ENCODE results near the gene ZSCAN10.
"Not testable (repeated sequence)": the region's sequence is repeated elsewhere in the genome, so short reads cannot be mapped to it uniquely, and the experiment has no call there.

Gene ZSCAN10

DNA sequence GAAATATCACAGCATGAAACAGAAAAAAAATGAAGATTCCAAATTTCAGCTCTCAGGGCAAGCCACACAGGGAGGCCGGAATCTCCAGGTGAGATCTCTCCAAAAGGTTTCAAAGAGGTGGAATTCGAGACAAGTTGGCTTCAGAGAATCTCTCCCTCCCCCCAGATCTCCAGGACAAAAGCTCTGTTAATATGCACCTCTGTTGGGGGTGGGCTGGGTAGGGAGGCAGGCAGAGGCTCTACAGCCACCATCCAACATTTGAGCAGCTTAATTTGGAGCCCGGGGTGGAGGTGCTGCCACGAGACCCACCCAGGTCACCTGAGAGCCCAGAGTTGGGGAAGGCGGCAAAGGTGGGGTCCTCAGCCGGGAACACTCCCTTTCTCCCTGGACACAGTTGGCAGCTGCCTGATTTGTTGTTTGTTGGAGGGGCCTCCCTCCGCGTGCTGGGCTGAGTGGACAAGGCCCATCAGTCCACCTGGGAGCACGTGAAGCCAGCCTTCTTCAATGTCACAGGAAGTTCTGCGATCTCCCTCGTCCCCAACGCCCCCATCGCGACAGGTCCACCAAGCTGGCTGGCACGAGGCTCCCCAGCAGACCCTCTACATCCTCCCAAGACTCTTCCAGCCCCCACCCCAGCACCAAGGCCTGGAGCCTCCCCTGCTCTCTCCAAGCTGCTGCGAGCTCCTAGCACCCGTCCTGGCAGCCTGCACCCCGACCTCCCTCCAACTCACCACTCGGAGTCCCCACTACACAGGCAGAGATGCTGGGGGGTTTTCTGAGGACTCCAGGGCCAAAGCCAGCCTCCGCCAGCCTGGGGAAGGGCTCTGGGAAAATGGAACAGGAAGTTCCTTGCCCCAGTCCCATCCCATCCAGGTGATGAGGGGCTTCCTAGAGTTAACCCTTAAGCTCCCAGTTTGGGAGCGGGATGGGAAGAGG, at the start of gene ZSCAN10:
Gene ZSCAN10 (minus strand): TSS at position 836 of the 936 bp plus-strand sequence. CDS start 6,357 bp downstream, outside the sequence.
- DNase-seq (ENCODE audit: low read depth): no peak

DNA sequence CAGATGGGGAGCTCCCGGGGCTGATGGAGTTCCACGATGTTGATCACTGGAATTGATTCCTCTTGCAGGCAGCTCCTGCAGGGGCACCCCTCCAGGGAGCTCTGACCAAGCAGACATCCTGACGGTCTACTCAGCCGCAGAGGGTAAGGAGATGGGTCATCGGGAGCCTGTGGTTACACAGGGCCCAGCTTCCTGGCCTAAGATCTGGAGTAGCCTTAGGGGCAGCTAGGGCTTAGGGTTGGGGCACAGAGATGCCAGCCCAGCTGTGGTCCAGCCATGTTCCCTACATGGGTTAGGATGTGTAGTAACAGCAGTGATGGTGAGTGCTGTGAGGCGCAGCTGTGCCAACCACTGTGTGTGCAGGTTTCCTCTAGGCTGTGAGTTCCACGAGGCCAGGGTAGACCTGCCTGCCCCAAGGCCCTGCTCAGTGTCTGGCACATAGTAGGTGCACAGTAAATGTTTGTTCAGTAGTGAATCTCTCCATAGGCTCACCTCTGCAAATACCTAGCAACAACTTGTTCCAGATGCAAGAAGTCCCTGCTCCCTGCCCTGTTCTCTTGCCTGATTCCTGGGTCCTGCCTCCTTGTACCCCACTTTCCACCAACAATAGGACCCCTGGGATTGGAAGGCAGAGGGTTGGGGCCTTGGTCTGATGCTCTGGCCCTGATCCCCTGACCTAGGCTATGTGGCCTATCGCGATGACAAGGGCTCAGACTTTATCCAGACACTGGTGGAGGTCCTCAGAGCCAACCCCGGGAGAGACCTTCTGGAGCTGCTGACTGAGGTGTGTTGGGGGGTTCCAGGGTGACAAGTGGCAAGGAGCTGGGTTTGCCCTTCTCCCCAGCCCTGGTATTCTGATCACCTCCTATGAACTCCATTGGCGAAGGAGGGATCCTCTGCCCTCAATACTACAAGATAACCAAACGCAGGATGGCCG, 49.4 kb upstream of the ZSCAN10 start:
- no peak for DNase-seq (ENCODE audit: low read depth)

DNA sequence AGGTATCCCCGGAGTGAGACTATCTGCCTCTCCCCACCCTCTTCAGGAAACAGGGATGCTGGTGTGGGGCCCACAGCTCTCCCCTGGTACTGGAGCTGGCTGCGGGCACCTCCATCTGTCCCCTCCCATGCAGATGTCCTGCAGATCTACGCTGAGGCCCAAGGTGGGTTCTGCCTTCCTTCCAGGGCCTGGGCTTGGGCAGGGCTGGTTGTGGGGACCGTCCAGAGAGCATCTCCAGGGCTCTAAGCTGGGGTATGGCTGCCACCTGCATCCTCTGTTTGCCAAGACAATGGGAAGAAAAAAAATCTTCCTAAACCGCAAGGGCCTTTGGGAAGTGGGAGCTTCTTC, 48.6 kb upstream of the ZSCAN10 start:
- no peak for DNase-seq (ENCODE audit: low read depth)

DNA sequence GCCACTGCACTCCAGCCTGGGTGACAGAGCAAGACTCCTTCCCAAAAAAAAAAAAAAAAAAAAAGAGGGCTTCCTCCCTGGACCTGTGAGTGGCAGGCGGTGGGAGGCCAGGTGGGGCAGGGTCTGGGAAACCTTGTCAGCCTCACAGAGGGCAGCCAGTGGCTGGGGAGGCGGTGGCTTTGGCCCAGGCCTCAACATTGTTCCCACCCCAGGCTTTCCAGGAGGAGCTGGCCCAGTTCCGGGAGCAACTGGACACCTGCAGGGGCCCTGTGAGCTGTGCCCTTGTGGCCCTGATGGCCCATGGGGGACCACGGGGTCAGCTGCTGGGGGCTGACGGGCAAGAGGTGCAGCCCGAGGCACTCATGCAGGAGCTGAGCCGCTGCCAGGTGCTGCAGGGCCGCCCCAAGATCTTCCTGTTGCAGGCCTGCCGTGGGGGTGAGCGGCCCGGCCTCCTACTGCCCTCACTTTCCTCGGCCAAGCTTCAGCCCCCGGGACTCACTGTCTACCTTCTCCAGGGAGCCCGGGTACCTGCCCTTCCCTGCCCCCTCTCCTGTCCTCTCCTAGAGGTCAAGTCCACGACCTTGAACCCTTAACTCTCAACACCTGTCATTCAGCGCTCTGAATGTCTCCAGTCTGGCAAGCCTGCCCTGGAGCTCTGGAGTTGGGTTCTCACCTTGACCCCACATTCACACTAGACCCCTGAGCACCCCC, 48.1 kb upstream of the ZSCAN10 start:
- no peak for DNase-seq (ENCODE audit: low read depth)

DNA sequence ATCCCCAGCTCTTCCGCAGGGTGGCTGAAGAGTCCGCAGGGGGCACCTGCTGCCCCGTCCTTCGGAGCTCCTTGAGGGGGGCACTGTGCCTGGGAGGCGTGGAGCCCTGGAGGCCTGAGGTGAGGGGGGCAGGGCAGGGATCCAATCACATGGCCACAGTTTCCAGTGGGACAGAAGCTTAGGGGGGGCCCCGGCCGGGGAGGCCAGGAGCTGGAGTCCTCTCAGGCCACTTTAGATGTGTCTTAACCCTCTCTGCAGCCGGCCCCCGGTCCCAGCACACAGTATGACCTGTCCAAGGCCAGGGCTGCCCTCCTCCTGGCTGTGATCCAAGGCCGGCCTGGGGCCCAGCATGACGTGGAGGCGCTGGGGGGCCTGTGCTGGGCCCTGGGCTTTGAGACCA, 46.6 kb upstream of the ZSCAN10 start:
- DNase-seq (ENCODE audit: low read depth): no peak

DNA sequence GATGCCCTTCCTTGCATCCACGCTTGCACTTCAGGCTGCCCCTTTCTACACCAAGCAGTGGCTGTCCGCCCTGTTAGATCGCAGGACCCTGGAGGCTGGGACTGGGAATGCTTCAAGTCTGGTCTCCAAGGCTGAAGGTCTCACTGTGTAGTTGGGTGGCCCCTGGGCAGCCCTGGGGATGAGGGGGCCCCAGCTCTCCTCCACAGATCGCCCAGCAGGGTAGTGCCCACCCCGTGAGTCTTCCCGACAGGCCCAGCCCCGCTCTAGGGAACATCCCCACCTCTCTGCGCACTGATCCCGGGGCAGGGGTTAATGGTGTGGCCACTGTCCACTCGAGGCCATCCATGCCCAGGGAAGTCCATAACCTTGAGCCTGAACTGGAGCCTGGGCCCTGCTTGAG, 46.1 kb upstream of the ZSCAN10 start:
- no peak for DNase-seq (ENCODE audit: low read depth)

DNA sequence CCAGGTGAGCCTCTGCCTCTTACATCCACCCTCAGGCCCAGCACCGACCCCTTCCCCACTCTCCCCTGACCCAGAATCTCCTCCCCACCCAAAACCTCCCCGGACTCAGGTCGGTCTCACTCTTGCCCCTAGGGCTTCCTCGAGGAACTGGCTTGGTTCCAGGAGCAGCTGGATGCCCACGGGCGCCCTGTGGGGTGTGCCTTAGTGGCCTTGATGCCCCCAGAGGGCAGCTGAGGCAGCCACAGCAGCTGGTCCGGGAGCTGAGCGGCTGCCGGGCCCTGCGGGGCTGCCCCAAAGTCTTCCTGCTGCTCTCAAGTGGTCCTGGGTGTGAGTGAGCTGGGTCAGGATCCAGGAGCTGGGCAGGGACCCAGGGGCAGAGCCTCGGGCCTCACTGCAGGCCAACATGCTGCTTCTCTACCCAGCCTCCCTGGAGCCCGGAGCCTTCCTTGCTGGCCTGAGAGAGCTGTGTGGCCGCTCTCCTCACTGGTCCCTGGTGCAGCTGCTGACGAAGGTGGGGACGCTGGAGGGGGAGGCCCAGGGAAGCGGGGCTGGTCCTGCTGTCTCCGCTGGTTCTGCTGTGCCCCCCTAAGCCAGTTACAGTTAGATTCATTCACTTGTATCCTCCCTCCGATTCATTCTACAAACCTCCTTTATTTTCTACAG, 45.4 kb upstream of the ZSCAN10 start:
- DNase-seq (ENCODE audit: low read depth): no peak

DNA sequence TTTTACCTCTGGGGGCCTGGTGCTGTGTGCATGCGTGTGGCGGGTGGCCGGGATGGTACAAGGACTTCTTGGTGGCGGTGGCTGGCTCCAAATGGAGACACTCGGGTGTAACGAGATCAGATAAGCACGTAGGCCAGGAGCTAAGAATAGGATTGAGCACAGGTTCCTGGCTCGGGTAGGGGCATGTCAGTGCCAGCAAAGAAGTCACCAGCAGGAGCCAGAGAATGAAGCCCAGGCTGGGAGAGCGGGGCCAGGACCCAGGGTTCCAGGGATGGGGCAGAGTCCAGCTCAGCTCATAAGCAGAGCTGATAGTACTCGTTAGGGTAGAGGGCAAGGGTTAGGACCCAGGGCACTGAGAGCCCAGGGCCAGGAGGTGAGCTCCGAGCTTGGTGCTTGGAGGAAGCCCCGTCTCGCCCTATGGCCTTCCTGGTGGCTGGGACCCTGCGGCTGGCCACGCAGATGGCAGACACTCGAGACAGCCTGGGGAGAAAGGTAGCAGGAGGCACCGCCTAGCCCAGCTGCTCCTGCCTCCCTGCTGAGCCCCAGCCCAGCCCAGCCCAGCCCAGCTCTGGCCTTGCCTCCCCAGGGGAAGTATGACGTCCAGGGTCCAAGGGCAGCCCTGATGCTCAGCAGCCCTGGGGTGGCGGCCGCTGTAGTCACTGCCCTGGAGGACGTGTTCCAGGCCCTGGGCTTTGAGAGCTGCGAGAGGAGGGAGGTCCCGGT, 44.7 kb upstream of the ZSCAN10 start:
- DNase-seq (ENCODE audit: low read depth): no peak

DNA sequence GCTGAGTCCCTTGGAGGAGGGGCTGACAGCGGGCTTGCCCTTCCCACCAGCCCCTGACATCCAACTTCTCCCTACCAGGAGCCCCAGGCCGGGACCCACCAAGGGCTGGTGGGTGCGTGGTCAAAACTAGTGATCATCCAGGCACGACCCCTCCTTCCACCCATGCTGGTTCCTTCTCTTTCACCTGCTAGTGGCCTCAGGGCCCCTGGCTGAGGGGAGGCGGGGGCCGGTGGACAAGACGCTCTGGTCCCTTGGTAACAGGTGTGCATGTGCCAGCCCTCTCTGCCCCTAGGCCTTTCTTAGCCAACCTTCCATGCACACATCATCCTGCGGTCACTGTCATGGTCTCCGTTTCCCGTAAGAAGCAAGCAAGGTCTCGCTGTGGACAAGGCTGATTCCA, 44.1 kb upstream of the ZSCAN10 start:
- DNase-seq (ENCODE audit: low read depth): no peak

DNA sequence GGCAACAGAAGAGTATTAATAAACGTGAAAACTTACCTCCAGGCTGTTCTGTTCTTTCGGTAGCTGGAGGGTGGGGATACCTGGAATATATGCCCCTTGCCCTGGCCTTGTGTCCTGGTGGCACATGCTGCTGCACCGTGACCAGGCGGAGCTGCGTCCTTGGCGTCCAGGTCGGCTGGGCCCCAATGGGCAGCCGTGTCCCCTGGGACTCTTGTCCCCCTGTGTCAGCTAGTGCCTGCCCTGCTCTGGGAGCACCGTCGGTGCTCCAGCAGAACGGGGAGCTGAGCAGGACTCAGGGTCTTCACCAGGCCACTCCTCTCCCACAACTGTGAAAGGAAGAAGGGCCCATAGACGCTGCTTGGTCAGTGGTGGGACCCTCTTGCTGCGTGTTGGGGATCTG, 43.7 kb upstream of the ZSCAN10 start:
- DNase-seq (ENCODE audit: low read depth): no peak

DNA sequence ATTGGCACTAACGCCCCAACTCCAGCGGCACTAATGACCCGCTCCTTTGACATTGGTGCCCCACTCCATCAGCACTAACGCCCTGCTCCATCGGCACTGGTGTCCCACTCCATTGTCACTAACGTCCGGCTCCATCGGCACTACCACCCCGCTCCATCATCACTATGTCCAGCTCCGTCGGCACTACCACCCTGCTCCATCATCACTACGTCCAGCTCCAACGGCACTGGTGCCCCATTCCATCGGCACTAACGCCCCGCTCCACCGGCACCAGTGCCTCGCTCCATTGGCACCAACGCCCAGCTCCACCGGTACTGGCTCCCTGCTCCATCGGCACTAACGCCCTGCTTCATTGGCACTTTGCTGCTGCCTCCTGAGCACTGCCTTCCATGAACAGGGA, 43.2 kb upstream of the ZSCAN10 start:
- no peak for DNase-seq (ENCODE audit: low read depth)

DNA sequence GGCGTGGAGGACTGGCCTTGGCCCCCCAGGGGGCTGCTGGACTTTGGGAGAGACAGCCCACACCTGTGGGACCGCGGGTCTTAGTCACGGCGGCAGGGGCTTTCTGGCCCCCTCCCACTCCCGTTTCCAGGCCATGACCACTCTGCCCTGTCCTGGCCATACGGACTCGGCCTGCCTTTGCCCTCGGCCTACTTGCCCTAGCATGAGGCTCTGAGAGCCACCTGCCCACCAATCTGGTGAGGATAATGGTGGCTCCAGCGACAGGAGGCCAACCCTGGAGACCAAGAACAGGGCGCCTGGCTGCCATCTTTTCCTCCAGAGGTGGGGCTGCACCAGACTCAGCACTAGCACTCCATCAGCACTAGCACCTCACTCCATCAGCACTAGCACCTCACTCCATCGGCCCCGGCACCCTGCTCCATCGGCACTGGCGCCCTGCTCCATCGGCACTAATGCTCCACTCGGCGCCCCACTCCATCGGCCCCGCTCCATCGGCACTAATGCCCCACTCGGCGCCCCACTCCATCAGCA, 42.8 kb upstream of the ZSCAN10 start:
- no peak for DNase-seq (ENCODE audit: low read depth)

DNA sequence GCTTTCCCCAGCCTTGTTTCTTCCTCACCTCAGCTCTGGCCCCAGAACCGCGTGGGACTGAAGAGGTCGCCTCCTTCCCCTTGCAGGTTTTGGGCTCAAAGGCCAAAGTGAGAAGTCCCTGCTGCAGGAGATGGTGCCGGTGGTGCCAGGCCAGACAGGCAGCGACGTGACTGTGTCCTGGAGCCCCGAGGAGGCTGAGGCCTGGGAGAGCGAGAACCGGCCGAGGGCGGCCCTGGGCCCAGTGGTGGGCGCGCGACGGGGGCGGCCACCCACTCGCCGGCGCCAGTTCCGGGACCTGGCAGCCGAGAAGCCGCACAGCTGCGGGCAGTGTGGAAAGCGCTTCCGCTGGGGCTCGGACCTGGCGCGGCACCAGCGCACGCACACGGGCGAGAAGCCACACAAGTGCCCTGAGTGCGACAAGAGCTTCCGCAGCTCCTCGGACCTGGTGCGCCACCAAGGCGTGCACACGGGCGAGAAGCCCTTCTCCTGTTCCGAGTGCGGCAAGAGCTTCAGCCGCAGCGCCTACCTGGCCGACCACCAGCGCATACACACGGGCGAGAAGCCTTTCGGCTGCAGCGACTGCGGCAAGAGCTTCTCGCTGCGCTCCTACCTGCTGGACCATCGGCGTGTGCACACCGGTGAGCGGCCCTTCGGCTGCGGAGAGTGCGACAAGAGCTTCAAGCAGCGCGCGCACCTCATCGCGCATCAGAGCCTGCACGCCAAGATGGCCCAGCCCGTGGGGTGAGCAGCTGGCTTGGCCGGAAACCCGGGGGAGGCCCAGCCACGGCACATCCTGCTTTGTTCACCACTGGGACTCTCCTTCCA, 41.7 kb upstream of the ZSCAN10 start:
- DNase-seq (ENCODE audit: low read depth): no peak

DNA sequence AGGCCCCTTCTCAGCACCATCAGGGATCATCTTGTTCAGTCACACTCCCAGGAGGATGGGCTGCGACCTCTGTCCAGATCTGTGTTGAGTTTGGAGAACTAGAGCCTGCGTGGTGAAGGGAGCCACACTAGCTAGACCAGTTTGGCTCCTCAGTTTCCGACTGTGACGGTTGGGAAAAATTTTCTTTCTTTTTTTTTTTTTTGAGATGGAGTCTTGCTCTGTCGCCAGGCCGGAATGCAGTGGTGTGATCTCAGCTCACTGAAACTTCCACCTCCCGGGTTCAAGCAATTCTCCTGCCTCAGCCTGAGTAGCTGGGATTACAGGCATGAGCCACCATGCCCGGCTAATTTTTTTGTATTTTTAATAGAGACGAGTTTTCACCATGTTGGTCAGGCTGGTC, 40.5 kb upstream of the ZSCAN10 start:
- DNase-seq (ENCODE audit: low read depth): not testable (repeated sequence)

DNA sequence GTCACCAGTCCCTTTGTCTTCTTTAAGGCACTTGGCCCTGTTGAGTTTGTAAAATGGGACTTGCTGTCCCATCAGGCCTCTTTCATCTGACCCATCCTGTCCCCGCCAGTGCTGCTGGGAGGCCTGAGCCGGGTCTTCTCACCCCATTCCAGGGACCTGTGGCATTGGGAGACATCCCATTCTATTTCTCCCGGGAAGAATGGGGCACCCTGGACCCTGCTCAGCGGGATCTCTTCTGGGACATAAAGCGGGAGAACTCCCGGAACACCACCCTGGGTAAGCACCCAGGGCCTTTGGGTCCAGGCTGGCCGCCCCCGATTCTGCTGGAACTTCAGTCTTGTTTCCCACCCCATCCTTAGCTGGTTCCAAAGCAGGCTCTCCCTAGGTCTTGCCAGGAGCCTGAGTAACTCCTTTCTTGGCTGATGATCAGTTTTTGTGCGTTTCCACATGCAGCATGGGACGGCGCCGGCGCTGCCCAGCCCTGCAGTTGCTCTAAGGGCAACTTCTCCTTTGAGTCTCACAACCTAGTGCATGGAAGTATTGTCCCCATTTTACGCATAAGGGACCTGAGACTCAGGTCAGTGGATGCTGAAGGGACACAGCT, 39.8 kb upstream of the ZSCAN10 start:
- no peak for DNase-seq (ENCODE audit: low read depth)

DNA sequence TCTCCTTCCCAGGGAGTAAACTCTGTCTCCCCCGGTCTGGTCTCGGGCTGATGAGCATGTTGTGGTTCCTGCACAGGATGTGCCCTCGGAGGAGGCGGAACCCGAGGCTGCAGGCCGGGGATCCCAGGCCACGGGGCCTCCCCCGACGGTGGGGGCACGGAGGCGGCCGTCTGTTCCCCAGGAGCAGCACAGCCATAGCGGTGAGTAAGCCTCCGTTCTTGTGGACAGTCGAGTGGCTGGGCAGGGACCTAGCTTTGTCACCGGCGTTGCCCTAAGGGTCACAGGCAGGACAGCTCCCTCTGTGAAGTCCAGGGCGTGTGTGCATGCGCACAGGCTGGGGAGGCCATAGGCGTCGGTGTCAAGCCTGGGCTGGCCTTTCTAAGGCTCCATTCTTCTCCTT, 39.2 kb upstream of the ZSCAN10 start:
- no peak for DNase-seq (ENCODE audit: low read depth)

DNA sequence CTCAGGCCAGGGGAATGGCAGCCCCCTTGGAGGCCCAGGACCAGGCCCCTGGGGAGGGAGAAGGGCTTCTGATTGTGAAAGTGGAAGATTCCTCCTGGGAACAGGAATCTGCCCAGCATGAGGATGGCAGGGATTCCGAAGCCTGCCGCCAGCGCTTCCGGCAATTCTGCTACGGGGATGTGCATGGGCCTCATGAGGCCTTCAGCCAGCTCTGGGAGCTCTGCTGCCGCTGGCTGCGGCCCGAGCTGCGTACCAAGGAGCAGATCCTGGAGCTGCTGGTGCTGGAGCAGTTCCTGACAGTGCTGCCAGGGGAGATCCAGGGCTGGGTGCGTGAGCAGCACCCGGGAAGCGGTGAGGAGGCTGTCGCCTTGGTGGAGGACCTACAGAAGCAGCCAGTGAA, 38.2 kb upstream of the ZSCAN10 start:
- DNase-seq (ENCODE audit: low read depth): no peak

DNA sequence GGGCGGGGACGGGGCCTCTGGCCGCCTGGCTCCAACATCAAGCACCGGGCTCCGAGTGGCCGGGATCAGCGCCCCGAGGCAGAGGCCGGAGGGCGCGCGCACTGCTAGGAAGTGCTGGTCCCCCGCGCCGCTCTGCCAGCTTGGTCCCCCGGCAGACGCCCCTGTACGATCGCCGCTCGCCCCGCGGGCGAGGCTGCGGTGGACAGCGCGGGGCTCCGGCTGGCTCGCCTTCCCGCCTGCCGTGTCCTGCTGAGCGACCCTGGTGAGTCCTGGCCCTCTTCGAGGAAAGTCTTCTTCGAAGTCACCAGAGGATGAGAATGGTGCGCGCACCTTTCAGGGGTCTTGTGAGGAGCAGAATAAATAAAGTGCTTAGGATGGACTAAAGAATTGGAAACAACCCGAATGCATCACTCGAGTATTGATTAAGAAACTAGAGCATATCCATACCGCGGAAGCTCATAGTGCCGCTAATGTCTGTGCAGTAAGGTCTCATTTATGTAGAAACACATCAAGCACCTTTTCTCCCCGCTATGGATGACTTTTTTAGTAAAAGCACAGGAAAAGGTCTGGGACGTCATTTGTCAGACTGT, 36.1 kb upstream of the ZSCAN10 start:
- DNase-seq (ENCODE audit: low read depth): no peak

All from HS-5 (cell line).